Osteocyte (in vitro differentiated cells): ENCODE data around the gene FGF22. TPM values are rescaled to one million over a fixed set of nuclear protein-coding genes. Genes with fewer than 3 reads are reported as not detected.
"Not testable (repeated sequence)": the region's sequence is repeated elsewhere in the genome, so short reads cannot be mapped to it uniquely, and the experiment has no call there.

ENCODE experiments used
- DNase-seq: peaks from one replicate; pipeline ENCODE4 v3.0.0; 2021; ENCODE audit warnings: mixed read lengths; ENCODE audit not compliant: unreplicated experiment; ENCODE audit errors: extremely low spot score
- H3K27ac Mint-ChIP-seq: one replicate; pipeline ENCODE4 v1.8.0; 2021; ENCODE audit warnings: mild to moderate bottlenecking, mixed read lengths; ENCODE audit not compliant: unreplicated experiment
- H3K27me3 Mint-ChIP-seq: one replicate; pipeline ENCODE4 v1.8.0; 2021; ENCODE audit warnings: mixed read lengths; ENCODE audit not compliant: unreplicated experiment
- H3K36me3 Mint-ChIP-seq: one replicate; pipeline ENCODE4 v1.8.0; 2021; ENCODE audit warnings: mixed read lengths; ENCODE audit not compliant: unreplicated experiment
- H3K4me1 Mint-ChIP-seq: one replicate; pipeline ENCODE4 v1.8.0; 2021; ENCODE audit warnings: mixed read lengths; ENCODE audit not compliant: unreplicated experiment
- H3K4me3 Mint-ChIP-seq: one replicate; pipeline ENCODE4 v1.8.0; 2021; ENCODE audit warnings: mild to moderate bottlenecking, moderate library complexity, mixed read lengths; ENCODE audit not compliant: unreplicated experiment
- H3K9me3 Mint-ChIP-seq: one replicate; pipeline ENCODE4 v1.8.0; 2021; ENCODE audit warnings: mixed read lengths; ENCODE audit not compliant: unreplicated experiment
- CTCF ChIP-seq: fragments of 200-600 bp; sonication (generic); IDR thresholded peaks from 2 replicates; pipeline ENCODE4 v1.5.0; 2021; ENCODE audit warnings: antibody characterized with exemption, mild to moderate bottlenecking, moderate library complexity
- total RNA-seq: library from RNA; stranded (reverse); gene quantifications from 2 replicates; pipeline ENCODE4 v1.2.1, GENCODE V29; 2021

FGF22 gene
- total RNA-seq, 1 donor from 2014 or later, result 0.81 TPM

- Mint-ChIP-seq H3K4me1 (no peaks in the 10 kb centered on the region), H3K4me3 (no peak overlapping the region), H3K27ac (no peak overlapping the region), H3K27me3 (no peaks in the 10 kb centered on the region), H3K9me3 (no peaks in the 10 kb centered on the region), H3K36me3 (peaks cover 2% of the 10 kb centered on the region)
- no peak for TF ChIP-seq CTCF
- DNase-seq, result no peak
These were observed 42.0 kb upstream of the FGF22 start for GRCh38 chr19:597406-598315.

GRCh38 chr19:601310-601709 is 38.4 kb upstream of the FGF22 start:
- Mint-ChIP-seq H3K27ac (no peak overlapping the region), H3K36me3 (peaks cover 2% of the 10 kb centered on the region), H3K27me3 (no peaks in the 10 kb centered on the region), H3K9me3 (no peaks in the 10 kb centered on the region), H3K4me1 (no peaks in the 10 kb centered on the region), H3K4me3 (no peak overlapping the region)
- no peak for DNase-seq
- TF ChIP-seq CTCF, result no peak

- Mint-ChIP-seq H3K27ac (no peak overlapping the region), H3K27me3 (no peaks in the 10 kb centered on the region), H3K4me1 (no peaks in the 10 kb centered on the region), H3K4me3 (no peak overlapping the region), H3K36me3 (peaks cover 2% of the 10 kb centered on the region), H3K9me3 (no peaks in the 10 kb centered on the region)
- no peak for TF ChIP-seq CTCF
- DNase-seq, result no peak
These were observed 37.9 kb upstream of the FGF22 start for GRCh38 chr19:601790-602189.

GRCh38 chr19:602391-603301 is 37.0 kb upstream of the FGF22 start:
- Mint-ChIP-seq H3K27me3 (no peaks in the 10 kb centered on the region), H3K4me3 (no peak overlapping the region), H3K9me3 (no peaks in the 10 kb centered on the region), H3K4me1 (peaks cover 2% of the 10 kb centered on the region), H3K27ac (no peak overlapping the region), H3K36me3 (peaks cover 2% of the 10 kb centered on the region)
- no peak for TF ChIP-seq CTCF
- no peak for DNase-seq

GRCh38 chr19:603302-603639 is 36.4 kb upstream of the FGF22 start:
- not testable (repeated sequence) for H3K27ac Mint-ChIP-seq, H3K27me3 Mint-ChIP-seq, H3K36me3 Mint-ChIP-seq, DNase-seq, H3K4me3 Mint-ChIP-seq, H3K9me3 Mint-ChIP-seq, H3K4me1 Mint-ChIP-seq

- not testable (repeated sequence) for H3K27ac Mint-ChIP-seq, H3K9me3 Mint-ChIP-seq, DNase-seq, H3K27me3 Mint-ChIP-seq, H3K36me3 Mint-ChIP-seq, H3K4me3 Mint-ChIP-seq, H3K4me1 Mint-ChIP-seq
These were observed 35.9 kb upstream of the FGF22 start for GRCh38 chr19:603779-604178.
